Stimulated activated CD8-positive, alpha-beta memory T cell treated with anti-CD3 and anti-CD28 coated beads, Interleukin-4, amount 100 ng/mL, for 24 hours (primary cell): ENCODE measurements around the gene GCNT1.

Experiments
- DNase-seq: peaks from one replicate; pipeline ENCODE4 v3.0.0-alpha.2; 2020; ENCODE audit warnings: low read depth

The GCNT1 gene

GRCh38 chr9:76534026-76534425, 75.0 kb downstream of the GCNT1 start:
- no peak for DNase-seq

GRCh38 chr9:76537150-76537646, 78.2 kb downstream of the GCNT1 start:
- DNase-seq, result no peak

DNA sequence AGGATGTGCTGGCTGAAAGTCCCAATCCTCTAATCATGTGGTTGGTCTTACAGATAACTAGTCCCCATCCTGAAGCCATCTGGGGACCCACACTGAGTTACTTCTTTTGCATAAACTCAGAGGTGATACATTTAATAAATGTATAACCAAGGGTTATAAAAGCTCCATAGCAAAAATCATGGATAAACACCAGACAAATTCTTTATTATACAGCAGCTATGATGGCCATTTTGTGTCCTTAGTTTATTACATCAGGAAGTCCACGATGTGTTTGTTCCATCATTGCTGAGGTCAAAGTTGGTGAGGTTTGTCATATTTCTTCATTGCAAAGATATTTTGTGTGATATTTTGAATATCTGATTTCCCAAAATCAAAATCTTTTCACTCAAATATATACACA, 80.2 kb downstream of the GCNT1 start:
- no peak for DNase-seq

DNA sequence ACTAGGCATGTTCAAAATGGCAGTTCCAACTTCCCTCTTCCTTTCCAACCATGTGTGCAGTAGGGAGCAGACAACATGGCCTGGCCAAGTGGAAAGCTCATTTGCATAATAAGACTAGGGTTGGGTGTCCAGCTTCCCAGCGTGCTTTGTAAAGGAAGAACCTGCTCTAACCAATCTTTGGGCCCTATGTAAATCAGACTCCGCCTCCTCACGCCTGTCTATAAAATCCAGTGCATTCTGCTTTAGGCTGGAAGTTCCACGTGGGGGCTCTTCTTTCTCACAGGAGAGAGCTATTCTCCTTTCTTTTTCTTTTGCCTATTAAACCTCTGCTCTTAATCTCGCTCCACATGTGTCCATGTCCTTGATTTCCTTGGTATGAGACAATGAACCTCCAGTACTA, 83.4 kb downstream of the GCNT1 start:
- no peak for DNase-seq

- no peak for DNase-seq
Observed at GRCh38 chr9:76545191-76545590, 86.2 kb downstream of the GCNT1 start.

- no peak for DNase-seq
Observed at GRCh38 chr9:76552181-76552580, 93.2 kb downstream of the GCNT1 start.

GRCh38 chr9:76552751-76553455, 93.9 kb downstream of the GCNT1 start:
- no peak for DNase-seq

DNA sequence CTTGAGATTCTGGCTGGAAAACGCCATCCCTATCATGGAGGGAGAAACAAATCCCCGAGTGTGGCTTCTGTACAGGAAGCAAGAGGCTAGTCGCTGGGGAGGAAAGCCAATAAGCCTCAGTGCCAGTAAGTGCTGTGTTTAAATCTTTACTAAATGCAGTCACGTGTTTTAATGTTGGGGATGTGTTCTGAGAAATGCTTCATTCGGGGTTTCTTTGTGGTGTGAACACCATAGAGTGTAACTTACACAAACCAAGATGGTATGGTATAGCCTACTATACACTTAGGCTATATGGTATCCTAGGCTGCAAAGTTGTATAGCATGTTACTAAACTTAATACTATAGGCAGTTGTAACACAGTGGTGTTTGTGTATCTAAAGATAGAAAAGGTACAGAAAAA, 94.7 kb downstream of the GCNT1 start:
- DNase-seq, result no peak
